HG02973 (cell line): ENCODE measurements around the gene PHACTR1.

Experiments used
- ATAC-seq: cut with Tn5 transposase; IDR thresholded peaks from one replicate; pipeline ENCODE4 v1.9.1; 2021; ENCODE audit warnings: moderate library complexity; ENCODE audit not compliant: unreplicated experiment

The PHACTR1 gene

DNA sequence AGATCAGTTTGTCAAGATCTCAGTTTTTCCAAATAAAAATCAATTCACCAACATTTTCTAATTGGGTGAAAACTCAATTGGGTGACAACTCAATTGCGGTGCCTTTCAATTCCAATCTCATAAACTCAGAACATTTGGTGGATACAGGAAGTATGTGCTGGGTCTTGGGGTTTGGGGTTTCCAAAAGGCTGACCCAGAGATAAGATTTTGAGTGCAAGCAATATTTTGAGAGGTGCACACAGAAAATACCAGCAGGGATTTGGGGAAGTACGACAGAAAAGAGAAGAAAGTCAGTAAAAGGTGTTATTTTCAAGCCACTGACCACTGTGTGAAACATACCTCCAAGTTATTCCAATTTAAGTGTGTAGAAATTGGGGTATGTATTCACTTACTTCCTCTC is 258.0 kb downstream of the PHACTR1 start:
- no peak for ATAC-seq

DNA sequence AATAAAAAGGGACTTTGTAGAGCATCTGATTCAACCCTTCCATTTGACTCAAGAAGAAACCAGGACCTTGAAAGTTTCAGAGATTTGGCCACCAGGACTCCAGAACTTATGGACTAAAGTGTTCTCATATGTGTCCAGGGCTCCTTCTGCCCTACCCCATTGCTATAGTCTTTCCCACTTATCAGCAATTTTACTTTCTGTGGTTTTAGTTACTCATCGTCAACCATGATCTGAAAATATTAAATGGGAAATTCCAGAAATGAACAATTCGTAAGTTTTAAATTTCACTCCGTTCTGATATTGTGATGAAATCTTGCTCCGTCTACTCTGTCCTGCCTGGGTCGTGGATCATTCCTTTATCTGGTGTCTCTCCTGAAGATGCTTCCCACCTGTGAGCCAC is 259.8 kb downstream of the PHACTR1 start:
- ATAC-seq = no peak

DNA sequence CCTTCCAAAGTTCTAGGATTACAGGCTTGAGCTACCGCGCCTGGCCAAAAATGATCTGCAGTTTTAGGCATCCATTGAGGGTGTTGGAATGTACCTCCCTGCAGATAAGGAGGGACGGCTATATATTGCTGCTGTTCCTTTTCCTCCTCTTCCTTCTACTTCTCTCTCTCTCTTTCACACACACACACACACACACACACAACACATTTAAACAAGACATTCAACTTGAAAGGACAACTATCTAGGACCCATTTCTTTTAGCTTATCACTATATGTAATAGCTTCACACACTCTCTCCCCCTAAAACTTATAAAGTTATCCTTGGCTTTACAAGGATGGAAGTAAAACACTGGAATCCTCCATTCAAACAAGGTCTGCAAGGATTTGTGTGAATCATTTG is 260.6 kb downstream of the PHACTR1 start:
- ATAC-seq = no peak

DNA sequence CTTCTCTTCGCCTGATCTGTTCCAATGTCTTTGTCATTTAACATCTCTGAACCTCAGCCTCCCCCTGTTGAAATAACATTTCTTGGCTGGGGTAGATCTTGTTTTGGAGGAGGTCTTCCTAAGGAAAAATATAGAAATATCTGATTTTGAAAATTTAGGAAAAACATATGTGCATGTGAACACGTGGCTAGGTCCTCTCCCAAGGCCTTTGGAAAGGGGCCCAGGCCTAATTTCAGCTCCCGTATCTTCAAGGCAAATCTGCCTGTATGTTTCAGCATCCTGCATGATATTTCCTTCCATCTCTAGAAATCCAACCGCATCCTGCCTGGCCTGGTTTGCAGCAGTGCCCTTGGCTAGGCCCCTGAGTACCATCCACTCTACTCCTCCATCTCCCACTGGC is 261.2 kb downstream of the PHACTR1 start:
- ATAC-seq = no peak

DNA sequence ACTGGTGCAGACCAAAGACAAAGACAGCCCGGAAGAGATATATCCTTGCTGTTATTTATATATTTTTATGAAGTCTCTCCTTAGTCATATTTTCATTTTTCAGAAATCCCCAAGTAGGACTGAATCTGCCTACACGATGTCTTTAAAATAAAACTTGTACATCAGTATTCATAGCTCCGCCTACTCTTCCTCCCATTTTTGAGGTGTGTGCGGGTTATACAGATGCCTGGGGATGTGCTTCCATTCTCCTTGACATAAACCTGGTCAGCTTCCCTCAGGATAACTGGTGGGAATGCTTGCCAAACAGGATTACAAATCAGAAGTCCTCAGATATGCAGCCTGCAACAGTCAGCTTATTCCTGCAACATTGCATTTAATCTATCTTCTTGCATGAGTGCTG is 264.2 kb downstream of the PHACTR1 start:
- no peak for ATAC-seq

DNA sequence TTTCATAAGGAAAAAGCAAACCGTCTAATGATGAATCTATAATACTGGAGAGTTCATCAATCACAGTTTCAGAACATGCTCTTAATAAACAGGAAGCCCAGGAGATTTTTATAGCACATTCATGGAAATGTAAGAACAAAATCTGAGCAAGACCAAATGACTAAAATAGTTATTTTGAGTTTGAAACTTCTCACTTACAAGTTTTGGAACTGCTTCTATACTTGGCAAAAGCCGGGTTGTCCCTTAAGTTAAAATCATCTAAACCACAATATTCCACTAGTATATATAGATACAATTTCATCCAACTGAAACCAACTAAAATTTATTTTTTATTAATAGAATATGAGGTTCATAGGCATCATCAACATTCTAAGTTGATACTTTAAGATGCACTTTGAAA is 268.2 kb downstream of the PHACTR1 start:
- no peak for ATAC-seq

DNA sequence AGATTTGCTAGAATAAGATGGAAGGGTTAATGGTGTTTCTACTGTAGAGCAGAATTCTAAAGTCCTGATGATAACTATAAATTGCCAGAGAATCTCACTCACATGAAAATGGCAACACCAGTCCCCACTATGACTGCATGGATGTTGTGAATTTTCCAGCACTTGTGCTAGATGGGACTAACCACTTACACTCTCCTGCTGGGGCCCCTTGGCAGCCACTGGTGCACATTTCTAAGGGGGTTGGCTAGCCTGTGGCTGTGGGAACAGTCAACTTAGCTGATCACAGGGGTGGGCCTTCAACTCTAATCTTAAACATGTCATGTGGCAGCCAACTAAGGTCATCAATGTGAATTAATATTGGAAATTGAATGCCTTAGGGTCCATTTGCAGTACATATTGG is 271.2 kb downstream of the PHACTR1 start:
- no peak for ATAC-seq

DNA sequence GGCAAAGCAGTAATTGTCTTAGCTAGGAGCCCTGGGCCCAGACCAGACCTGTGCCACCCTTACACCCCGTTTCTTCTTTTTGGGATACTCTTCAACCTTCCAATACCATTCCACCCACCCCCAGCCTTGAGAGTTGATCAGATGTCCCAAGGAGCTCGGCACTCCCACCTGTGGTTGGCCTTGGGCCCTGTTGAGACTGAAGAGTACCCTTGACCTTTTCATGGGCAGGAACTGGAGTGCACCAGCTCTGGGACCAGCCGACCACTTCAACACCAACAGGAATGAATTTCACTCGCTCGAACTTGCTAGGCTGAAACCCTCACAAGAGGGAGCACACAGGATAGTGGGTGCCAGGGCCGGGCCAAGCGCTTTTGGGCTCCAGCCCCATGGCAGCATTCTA is 273.6 kb downstream of the PHACTR1 start:
- ATAC-seq = no peak

DNA sequence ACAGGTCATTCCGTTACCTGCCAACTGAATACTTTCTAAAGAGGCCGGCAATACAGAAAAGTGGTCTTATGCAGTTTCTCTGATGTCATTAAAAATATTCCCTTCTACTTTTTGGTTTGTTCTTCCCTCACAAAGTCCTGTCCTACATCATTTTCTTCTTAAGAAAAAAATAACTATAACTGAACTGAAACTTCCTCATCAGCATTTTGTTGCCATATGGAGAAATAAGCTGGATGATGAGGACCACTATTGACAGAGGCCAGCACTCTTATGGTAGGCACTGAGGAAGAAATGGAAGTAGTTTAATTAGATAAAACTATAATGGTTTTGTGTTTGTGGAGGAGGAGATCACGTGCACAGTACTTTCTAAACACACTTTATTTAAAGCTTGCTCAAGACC is 274.9 kb downstream of the PHACTR1 start:
- no peak for ATAC-seq

DNA sequence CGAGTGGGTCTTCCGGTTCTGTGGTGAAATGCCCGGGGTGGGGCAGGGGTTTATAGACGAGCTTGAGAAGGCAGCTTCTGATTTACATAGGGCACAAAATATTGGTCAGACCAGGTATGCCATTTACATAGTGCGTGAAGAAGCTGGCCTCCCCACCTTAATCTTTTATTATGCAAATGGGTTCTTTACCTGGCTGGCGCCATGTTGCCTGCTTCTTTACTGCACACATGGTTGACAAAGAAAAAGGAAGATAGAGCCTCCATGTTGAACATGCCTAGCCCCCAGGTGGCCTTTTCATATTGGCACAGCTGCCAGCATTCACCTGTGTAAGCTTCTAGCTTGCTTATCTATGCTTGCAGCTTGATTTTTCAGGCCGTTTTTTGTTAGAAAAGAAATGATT is 276.2 kb downstream of the PHACTR1 start:
- no peak for ATAC-seq

DNA sequence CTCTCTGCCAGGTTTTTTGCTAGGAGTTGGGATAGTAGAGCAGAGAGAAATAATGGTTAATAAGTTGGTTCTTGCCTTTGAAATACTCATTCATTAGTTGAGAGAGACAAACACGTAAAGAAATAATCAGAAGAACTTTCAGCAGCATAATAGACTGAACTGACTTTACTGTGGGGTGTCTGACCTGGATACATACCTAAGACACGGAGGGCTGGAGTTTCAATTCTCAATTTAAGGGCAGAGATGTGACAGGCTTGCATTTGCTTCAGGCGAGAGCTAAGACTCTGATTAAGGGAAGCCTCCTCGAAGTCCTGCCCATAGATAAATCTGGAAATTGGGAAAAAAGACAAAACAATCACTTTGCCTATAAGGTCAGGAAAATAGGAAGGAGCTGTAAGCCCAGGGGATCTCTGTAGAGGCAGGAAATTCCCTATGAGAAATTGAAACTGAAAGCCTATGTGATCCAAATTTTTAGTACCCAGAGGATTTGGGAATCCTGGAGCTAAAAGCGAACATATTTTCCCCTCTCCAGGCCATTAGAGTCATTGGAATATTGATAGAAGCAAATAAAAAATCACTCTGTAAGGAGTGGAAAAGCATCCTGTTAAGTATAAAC is 276.8 kb downstream of the PHACTR1 start:
- ATAC-seq = no peak

DNA sequence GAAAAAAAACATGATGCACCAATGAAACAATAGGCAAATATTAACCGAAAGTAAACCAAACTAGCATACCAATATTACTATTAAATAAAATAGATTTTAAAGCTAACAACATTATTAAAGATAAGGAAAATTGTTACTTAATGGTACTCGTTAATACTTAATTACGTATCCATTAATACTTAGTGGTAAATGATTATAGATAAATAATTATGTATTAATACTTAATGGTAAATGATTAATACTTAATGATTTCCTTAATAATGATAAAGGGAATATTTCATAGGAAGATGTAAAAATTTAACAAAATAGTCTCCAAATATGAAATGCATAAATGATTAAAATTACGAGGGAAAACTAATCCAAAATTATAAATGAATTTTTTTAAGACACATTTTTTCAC is 278.9 kb downstream of the PHACTR1 start:
- ATAC-seq = no peak

DNA sequence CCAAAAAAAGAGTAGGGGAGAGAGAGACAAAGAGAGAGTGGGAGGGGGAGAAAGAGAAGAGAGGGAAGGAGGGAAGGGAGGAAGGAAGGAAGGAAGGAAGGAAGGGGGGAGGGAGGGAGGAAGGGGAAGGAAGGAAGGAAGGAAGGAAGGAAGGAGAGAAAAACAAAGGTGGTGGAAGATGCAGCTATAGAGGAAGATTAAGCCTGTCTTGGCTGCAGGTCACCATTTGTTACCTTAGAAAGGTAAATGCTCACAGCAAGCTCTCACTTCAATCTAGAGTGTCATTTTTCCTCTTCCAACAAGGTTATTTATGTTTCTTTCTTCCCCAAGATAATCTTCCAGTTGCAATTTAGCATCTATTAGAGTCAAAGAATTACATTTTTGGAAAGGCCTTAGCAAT is 284.0 kb downstream of the PHACTR1 start:
- ATAC-seq = no peak

DNA sequence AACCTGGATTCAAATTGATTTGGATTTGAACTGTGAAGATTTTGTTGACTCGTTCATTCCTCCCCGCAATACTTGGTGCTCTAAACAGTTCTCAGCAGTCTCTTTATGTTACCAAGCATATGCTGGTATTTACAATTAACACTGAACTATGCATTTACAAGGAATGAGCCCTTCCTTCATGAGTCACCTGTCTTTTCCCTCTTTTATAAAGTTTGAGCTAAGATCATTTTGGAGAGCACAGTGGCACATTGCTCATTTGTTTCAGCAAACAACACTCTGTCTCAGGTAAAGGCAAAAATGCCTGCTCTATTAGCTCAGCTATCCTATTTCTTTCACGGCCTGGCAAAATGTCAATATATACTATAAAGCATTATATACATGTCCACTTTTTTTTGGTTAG is 285.4 kb downstream of the PHACTR1 start:
- ATAC-seq = no peak

DNA sequence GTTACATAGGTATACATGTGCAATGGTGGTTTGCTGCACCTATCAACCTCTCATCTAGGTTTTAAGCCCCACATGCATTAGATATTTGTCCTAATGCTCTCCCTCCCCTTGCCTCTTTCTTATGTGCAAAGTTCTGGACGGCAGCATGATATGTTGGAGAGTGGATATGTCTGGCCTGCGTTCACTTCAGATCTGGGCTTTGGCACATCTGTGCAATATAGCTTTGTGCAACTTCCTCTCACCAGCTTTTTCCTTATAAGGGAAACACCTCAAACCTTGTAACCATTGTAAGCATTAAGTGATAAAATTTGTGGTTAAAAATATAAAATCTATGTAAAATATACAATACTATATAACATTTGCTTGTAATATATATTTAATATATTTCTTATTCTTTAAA is 288.0 kb downstream of the PHACTR1 start:
- no peak for ATAC-seq

DNA sequence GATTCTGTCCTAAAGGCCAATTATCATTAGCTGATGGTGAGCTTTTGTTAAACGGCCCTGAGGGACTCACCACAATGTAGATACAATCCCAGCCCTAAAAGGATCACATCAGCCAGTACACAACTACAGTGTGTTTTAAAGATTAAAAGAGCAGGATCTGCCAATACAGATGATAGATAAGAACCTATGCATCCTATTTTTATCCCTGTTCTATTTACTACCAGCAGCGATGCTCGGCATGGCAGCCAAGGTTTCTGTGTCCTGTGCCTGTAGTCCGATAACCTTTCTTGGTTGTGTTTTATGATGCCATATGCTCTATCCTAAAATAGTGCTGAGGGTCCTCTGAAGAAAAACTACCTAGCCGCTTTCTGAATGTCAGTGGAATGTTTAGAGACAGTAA is 289.4 kb downstream of the PHACTR1 start:
- no peak for ATAC-seq

DNA sequence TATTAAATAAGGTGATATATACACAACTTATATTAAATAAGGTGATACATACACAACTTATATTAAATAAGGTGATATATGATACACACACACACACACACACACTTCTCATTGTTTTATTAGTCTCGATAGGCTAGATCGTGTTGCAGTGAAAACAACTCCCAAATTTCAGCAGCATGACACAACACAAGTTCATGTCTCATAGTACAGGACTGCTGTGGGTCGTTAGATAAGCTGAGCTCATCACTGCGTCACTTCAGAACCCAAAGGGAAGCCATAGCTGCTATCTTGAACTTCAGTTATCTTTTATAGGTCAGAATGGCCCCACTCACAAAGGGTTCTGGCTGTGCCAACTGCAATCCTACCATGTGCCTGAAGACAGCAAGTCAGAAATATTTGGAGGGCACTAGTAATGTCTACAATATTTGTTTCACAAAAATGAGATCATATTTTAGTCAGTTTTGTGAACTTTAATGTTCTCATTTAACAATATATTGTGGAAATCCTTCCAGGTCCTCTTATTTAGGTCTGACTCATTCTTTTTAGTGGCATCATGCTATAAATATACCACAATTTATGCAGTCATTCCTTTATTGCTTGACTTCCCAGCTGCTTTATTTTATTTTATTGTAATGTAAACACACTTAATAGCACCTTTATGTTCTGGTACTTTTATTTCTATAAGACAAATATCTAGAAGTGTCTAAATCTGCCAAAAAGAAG is 290.2 kb downstream of the PHACTR1 start:
- no peak for ATAC-seq

DNA sequence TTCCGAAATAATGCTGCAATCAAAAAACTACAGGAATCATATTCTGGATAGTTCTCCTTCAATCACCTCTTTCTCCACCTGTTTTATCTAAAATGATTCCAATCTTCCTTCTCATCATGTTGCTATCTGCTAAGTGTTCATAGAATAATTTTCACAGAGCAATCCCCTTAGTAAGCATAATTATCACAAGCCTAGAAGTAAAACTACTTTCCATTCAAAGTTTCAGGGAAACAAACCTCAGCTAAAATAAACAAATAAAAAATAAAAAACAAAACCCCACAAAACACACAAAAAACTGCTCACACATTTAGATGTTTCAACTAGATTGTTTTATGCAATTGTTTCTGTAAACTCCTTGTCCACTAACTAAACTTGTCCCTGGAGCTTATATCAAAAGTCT is 291.2 kb downstream of the PHACTR1 start:
- ATAC-seq = no peak

DNA sequence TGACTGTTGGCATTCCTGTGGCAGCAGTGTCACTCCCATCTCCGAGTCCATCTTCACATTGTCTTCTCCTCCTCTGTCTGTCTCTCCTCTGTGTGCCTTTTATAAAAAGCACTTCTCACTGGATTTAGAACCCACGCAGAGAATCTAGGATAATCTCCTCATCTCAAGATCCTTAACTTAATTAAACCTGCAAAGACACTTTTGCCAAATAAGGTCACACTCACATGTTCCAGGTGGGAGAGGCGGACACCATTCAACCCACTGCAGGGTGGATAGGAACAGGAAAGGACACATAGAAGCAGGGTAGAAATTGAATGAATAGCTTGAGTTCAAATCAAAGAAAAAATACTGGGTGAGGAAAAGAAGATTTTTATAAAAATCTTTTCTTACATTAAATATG is 292.5 kb downstream of the PHACTR1 start:
- ATAC-seq = no peak

DNA sequence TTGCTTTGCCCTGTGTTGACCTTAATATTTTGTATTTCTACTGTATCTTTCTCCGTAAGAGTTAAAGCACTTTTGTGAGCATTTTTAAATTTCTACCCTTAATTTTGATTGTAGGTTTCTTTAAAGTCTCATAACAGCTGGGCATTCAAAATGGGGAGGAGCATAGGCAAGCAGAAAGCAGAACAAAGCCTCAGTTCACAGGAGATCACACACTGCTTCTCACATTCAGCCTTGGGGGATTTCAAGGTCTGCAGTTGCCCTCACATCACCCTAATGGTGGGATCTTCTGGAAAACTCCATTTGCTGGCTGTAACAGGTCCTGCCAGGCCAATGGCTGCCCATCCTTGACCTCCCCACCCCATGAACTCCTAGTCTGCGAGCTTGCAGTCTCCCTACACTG is 292.9 kb downstream of the PHACTR1 start:
- no peak for ATAC-seq

DNA sequence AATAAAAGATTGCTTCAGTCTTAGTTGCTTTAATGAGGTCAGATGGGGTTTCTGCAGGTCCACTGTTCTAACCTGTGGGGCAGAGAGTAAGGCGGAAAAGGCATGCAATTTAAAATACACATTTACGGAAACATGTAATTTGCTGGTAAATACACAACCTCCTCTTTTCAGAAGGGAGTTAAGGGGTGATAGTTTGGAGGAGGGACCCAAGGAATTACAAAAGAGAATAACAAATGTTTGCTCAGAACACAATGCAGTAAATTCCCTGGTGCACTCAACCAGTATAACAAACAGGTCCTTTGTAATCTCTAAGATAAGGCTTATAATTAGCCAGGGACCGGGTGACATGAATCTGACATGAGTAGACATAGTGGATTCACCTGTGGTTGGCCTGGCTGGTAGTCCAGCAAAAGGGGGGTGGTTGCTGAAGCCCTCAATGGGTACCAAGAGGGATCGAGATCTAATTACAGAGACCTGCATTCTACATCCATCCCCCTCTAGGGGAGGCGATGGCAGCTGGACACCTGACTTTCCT is 295.1 kb downstream of the PHACTR1 start:
- ATAC-seq = no peak

DNA sequence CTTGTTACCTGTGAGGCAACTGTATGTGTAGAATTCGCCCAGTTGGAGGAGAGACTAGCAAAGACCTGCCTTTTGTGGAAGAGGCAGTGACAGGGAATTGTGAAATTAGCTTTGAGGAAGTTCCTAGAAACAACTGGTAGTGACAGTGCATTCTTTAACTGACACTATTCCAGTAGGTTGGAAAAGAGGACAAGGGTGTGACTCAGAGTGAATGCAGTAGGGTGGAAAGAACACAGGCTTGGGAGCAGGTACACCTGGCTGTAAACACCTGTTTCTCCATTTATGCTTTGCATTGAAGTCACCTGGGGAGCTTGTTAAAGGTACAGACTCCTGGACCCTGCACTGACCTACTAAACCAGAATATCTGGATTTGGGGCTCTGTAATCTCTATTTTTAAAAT is 295.7 kb downstream of the PHACTR1 start:
- no peak for ATAC-seq
